ENCODE measurements around the gene NAT16. TPM values are rescaled to one million over a fixed set of nuclear protein-coding genes. Genes with fewer than 3 reads are reported as not detected.
A peak's percentile ranks its signal among the peaks of the same experiment; 100 is the strongest.

The NAT16 gene
- total RNA-seq, 1 donor from 2014 or later: 2.4 TPM

DNA sequence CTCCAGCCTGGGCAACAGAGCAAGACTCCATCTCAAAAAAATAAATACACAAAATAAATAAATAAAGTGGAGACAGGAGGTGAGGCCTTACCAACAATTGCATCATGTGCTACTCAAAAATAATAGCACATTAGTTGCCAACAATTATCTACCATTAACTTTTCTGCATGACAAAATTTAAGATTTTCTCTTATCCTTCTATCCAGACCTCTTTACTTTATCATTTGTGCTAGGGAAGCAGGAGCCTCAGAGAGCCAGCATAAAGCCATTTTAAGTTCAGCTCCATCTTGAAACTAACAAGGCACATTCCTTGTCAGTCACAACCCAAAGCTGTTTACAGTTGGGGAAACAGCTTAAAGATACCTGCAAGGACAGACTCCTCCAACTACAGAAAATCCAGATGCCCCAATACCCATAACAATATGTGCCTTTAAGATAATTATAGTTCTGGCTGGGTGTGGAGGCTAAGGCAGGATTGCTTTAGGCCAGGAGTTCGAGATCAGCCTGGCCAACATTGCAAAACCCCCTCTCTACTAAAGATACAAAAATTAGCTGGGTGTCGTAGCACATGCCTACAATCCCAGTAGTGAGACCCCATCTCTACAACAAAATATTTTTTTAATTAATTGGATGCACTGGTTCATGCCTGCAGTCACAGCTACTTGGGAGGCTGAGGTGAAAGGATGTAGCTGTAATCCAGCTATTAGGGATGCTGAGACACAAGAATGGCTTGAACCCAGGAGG is 28.0 kb downstream of the NAT16 start:
- peaks cover 7% of the 10 kb centered on the region for H3K4me1 Mint-ChIP-seq (ENCODE audit: low read depth, unreplicated experiment)
- DNase-seq: no peak
- peaks cover 8% of the 10 kb centered on the region for H3K27me3 Mint-ChIP-seq (ENCODE audit: unreplicated experiment)
- TF ChIP-seq CTCF (IDR thresholded peaks at IDR 0.05; ENCODE audit: partially characterized antibody, unreplicated experiment): no peak
- H3K9me3 Mint-ChIP-seq (ENCODE audit: unreplicated experiment): peaks cover 5% of the 10 kb centered on the region
- H3K36me3 Mint-ChIP-seq (ENCODE audit: unreplicated experiment): no peaks in the 10 kb centered on the region
- no peak overlapping the region for H3K4me3 Mint-ChIP-seq (ENCODE audit: unreplicated experiment)
- no peak overlapping the region for H3K27ac Mint-ChIP-seq (ENCODE audit: unreplicated experiment)

GRCh38 chr7:101140746-101141382 is 39.2 kb downstream of the NAT16 start:
- H3K27ac Mint-ChIP-seq (ENCODE audit: unreplicated experiment): no peak overlapping the region
- no peak overlapping the region for H3K4me3 Mint-ChIP-seq (ENCODE audit: unreplicated experiment)
- H3K27me3 Mint-ChIP-seq (ENCODE audit: unreplicated experiment): peaks cover 5% of the 10 kb centered on the region
- no peaks in the 10 kb centered on the region for H3K36me3 Mint-ChIP-seq (ENCODE audit: unreplicated experiment)
- H3K9me3 Mint-ChIP-seq (ENCODE audit: unreplicated experiment): peaks cover 3% of the 10 kb centered on the region
- no peak for DNase-seq
- TF ChIP-seq CTCF (IDR thresholded peaks at IDR 0.05; ENCODE audit: partially characterized antibody, unreplicated experiment): no peak
- no peaks in the 10 kb centered on the region for H3K4me1 Mint-ChIP-seq (ENCODE audit: low read depth, unreplicated experiment)

- no peak for DNase-seq
- Mint-ChIP-seq H3K27me3 (ENCODE audit: unreplicated experiment) (peaks cover 7% of the 10 kb centered on the region), H3K4me3 (ENCODE audit: unreplicated experiment) (no peak overlapping the region), H3K4me1 (ENCODE audit: low read depth, unreplicated experiment) (no peaks in the 10 kb centered on the region), H3K27ac (ENCODE audit: unreplicated experiment) (no peak overlapping the region), H3K36me3 (ENCODE audit: unreplicated experiment) (no peaks in the 10 kb centered on the region), H3K9me3 (ENCODE audit: unreplicated experiment) (peaks cover 3% of the 10 kb centered on the region)
- no peak for TF ChIP-seq CTCF (IDR thresholded peaks at IDR 0.05; ENCODE audit: partially characterized antibody, unreplicated experiment)
Measured at GRCh38 chr7:101140339-101140699, 39.8 kb downstream of the NAT16 start.

DNA sequence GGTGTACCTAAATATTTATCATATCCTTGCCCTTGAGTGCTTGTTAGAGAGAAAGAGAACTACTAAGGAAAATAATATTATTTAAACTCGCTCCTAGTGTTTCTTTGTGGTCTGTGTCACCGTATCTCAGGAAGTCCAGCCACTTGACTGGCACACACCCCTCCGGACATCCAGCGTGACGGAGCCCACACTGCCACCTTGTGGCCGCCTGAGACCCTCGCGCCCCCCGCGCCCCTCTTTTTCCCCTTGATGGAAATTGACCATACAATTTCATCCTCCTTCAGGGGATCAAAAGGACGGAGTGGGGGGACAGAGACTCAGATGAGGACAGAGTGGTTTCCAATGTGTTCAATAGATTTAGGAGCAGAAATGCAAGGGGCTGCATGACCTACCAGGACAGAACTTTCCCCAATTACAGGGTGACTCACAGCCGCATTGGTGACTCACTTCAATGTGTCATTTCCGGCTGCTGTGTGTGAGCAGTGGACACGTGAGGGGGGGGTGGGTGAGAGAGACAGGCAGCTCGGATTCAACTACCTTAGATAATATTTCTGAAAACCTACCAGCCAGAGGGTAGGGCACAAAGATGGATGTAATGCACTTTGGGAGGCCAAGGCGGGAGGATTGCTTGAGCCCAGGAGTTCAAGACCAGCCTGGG is 41.8 kb downstream of the NAT16 start:
- peaks cover 2% of the 10 kb centered on the region for H3K4me1 Mint-ChIP-seq (ENCODE audit: low read depth, unreplicated experiment)
- H3K27ac Mint-ChIP-seq (ENCODE audit: unreplicated experiment): peak overlapping the region; percentile 38
- TF ChIP-seq CTCF (IDR thresholded peaks at IDR 0.05; ENCODE audit: partially characterized antibody, unreplicated experiment): peak; percentile 82
- H3K27me3 Mint-ChIP-seq (ENCODE audit: unreplicated experiment): peaks cover 8% of the 10 kb centered on the region
- peak; percentile 73 for DNase-seq
- H3K4me3 Mint-ChIP-seq (ENCODE audit: unreplicated experiment): no peak overlapping the region
- peaks cover 1% of the 10 kb centered on the region for H3K9me3 Mint-ChIP-seq (ENCODE audit: unreplicated experiment)
- no peaks in the 10 kb centered on the region for H3K36me3 Mint-ChIP-seq (ENCODE audit: unreplicated experiment)
